Muscle layer of duodenum (tissue), 2 donors: ENCODE results near the gene ZC3H18.

Experiments
- H3K27ac ChIP-seq: one replicate; pipeline ENCODE4 v1.7.0; 2013; ENCODE audit warnings: mild to moderate bottlenecking, low read length
- H3K27me3 ChIP-seq: one replicate; pipeline ENCODE4 v1.7.0; 2013; ENCODE audit warnings: low read depth, mild to moderate bottlenecking, control low read depth, low read length
- H3K36me3 ChIP-seq, 2 donors: one replicate each; pipeline ENCODE4 v1.7.0; 2013; ENCODE audit warnings: low read length in 2 of 2, control low read depth in 1 of 2, mild to moderate bottlenecking in 1 of 2; ENCODE audit not compliant: insufficient read depth in 2 of 2, control insufficient read depth in 1 of 2
- H3K4me1 ChIP-seq, 2 donors: one replicate each; pipeline ENCODE4 v1.7.0; 2013; ENCODE audit warnings: low read length in 2 of 2, mild to moderate bottlenecking in 2 of 2, control low read depth in 1 of 2, moderate library complexity in 1 of 2; ENCODE audit not compliant: insufficient read depth in 2 of 2, control insufficient read depth in 1 of 2
- H3K4me3 ChIP-seq, 2 donors: one replicate each; pipeline ENCODE4 v1.7.0; 2013; ENCODE audit warnings: low read length in 2 of 2, low read depth in 1 of 2, mild to moderate bottlenecking in 1 of 2
- H3K9me3 ChIP-seq, 2 donors: one replicate each; pipeline ENCODE4 v1.7.0; 2013; ENCODE audit warnings: low read length in 2 of 2, control low read depth in 1 of 2, mild to moderate bottlenecking in 1 of 2; ENCODE audit not compliant: control insufficient read depth in 1 of 2
- donor health status: healthy.

The ZC3H18 gene

GRCh38 chr16:88622125-88622524 lies 51.9 kb downstream of the ZC3H18 start:
- Histone ChIP-seq H3K4me3 (no peak overlapping the region), H3K9me3 (no peaks in the 10 kb centered on the region), H3K4me1 (peaks cover 0 to 4% of the 10 kb centered on the region in 2 donors), H3K27ac (no peak overlapping the region), H3K27me3 (no peaks in the 10 kb centered on the region), H3K36me3 (peaks cover 27 to 66% of the 10 kb centered on the region in 2 donors)

DNA sequence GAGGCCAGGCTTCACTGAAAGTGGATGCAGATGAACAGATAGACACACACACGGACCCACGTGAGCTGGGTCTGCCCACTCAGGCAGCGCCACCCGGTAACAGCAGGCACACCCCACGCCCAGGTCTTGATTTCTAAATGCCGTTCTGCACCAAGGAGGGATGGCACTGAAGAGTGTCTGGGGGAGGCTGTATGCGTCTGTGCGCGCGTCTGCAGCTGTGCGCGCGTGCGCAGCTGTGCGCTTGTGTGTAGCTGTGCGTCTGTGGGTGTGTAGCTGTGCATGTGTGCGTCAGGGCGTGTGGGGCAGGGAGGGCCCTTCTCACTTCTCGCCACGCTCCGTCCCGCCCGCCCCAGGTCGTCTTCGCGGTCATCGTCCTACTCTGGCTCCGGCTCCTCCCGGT lies 52.7 kb downstream of the ZC3H18 start:
- Histone ChIP-seq H3K27ac (no peak overlapping the region), H3K4me3 (no peak overlapping the region), H3K36me3 (peaks cover 31 to 70% of the 10 kb centered on the region in 2 donors)

GRCh38 chr16:88623858-88624257 lies 53.7 kb downstream of the ZC3H18 start:
- H3K27ac ChIP-seq = no peak overlapping the region
- peaks cover 35 to 73% of the 10 kb centered on the region in 2 donors for H3K36me3 ChIP-seq
- no peaks in the 10 kb centered on the region for H3K27me3 ChIP-seq
- no peaks in the 10 kb centered on the region for H3K4me1 ChIP-seq
- H3K9me3 ChIP-seq = no peaks in the 10 kb centered on the region
- no peak overlapping the region for H3K4me3 ChIP-seq

More for the DNA sequence above, 52.7 kb downstream of the ZC3H18 start:
- H3K4me1 ChIP-seq = peaks cover 0 to 1% of the 10 kb centered on the region in 2 donors
- H3K9me3 ChIP-seq = no peaks in the 10 kb centered on the region
- no peaks in the 10 kb centered on the region for H3K27me3 ChIP-seq

- no peaks in the 10 kb centered on the region for H3K4me1 ChIP-seq
- no peak overlapping the region for H3K27ac ChIP-seq
- no peaks in the 10 kb centered on the region for H3K27me3 ChIP-seq
- H3K36me3 ChIP-seq = peaks cover 35 to 69% of the 10 kb centered on the region in 2 donors
- H3K4me3 ChIP-seq = no peak overlapping the region
- H3K9me3 ChIP-seq = no peaks in the 10 kb centered on the region
These were observed 54.3 kb downstream of the ZC3H18 start for GRCh38 chr16:88624481-88624880.

GRCh38 chr16:88624977-88625576 lies 54.9 kb downstream of the ZC3H18 start:
- Histone ChIP-seq H3K36me3 (peaks cover 35 to 73% of the 10 kb centered on the region in 2 donors), H3K4me1 (no peaks in the 10 kb centered on the region), H3K27ac (no peak overlapping the region)

DNA sequence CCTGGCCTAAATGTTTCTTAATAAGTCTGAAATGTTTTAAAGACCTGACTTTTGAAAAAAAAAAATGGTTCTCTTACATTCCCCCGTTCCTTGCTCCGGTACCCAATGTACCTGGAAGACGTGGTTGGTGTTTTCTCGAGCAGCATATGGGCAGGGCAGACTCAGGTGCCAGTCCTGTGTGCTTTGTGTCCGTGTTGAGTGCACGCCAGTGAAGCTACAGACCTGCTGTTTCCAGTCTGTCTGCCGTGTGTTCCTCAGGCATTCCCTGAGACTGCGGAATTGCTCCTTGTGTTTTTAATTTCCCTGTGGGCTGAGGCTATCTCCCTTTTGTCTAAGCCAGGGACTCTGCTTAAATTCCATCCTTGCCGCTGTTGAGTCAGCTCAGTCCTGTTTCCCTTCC lies 56.4 kb downstream of the ZC3H18 start:
- Histone ChIP-seq H3K27ac (no peak overlapping the region), H3K9me3 (no peaks in the 10 kb centered on the region), H3K4me3 (no peak overlapping the region), H3K4me1 (no peaks in the 10 kb centered on the region), H3K27me3 (no peaks in the 10 kb centered on the region), H3K36me3 (peaks cover 35 to 85% of the 10 kb centered on the region in 2 donors)

More at GRCh38 chr16:88624977-88625576, 54.9 kb downstream of the ZC3H18 start:
- Histone ChIP-seq H3K4me3 (no peak overlapping the region), H3K9me3 (no peaks in the 10 kb centered on the region), H3K27me3 (no peaks in the 10 kb centered on the region)

- Histone ChIP-seq H3K27ac (no peak overlapping the region), H3K36me3 (peaks cover 27 to 83% of the 10 kb centered on the region in 2 donors)
These were observed 57.6 kb downstream of the ZC3H18 start for GRCh38 chr16:88627531-88628411.

GRCh38 chr16:88628512-88628974 lies 58.3 kb downstream of the ZC3H18 start:
- Histone ChIP-seq H3K27ac (no peak overlapping the region), H3K9me3 (no peaks in the 10 kb centered on the region)

More at GRCh38 chr16:88627531-88628411, 57.6 kb downstream of the ZC3H18 start:
- H3K4me1 ChIP-seq = no peaks in the 10 kb centered on the region
- H3K9me3 ChIP-seq = no peaks in the 10 kb centered on the region
- H3K27me3 ChIP-seq = no peaks in the 10 kb centered on the region
- no peak overlapping the region for H3K4me3 ChIP-seq

DNA sequence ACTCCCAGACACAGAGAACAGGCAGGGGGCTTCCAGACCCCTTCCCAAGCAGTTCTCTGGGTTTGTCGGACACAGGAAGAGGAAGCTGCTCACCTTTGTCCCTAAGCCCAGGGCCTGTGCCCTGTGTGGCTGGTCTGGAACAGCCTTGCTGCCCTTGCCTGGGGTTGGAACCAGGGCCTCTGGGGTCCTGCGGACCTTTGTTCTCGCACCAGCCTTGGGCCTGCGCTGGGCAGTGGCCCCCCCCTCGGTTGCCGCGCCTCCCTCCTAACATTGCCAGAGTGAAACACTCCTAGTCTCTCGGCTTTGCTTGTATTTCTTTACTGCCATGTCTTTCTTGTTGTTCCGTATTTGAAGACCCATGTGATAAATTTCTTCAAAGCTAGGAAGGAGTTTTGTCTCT lies 59.6 kb downstream of the ZC3H18 start:
- Histone ChIP-seq H3K36me3 (peaks cover 13 to 68% of the 10 kb centered on the region in 2 donors), H3K4me1 (peaks cover 0 to 11% of the 10 kb centered on the region in 2 donors), H3K27ac (no peak overlapping the region), H3K4me3 (no peak overlapping the region), H3K27me3 (no peaks in the 10 kb centered on the region), H3K9me3 (no peaks in the 10 kb centered on the region)

More at GRCh38 chr16:88628512-88628974, 58.3 kb downstream of the ZC3H18 start:
- Histone ChIP-seq H3K27me3 (no peaks in the 10 kb centered on the region), H3K36me3 (peaks cover 20 to 81% of the 10 kb centered on the region in 2 donors), H3K4me3 (no peak overlapping the region), H3K4me1 (no peaks in the 10 kb centered on the region)

GRCh38 chr16:88630433-88630832 lies 60.2 kb downstream of the ZC3H18 start:
- Histone ChIP-seq H3K4me1 (peaks cover 0 to 16% of the 10 kb centered on the region in 2 donors), H3K27me3 (no peaks in the 10 kb centered on the region), H3K9me3 (no peaks in the 10 kb centered on the region), H3K4me3 (no peak overlapping the region), H3K27ac (no peak overlapping the region), H3K36me3 (peaks cover 13 to 62% of the 10 kb centered on the region in 2 donors)

GRCh38 chr16:88630941-88631340 lies 60.7 kb downstream of the ZC3H18 start:
- no peak overlapping the region for H3K4me3 ChIP-seq
- H3K27ac ChIP-seq = no peak overlapping the region
- H3K4me1 ChIP-seq = peaks cover 0 to 16% of the 10 kb centered on the region in 2 donors
- peaks cover 13 to 61% of the 10 kb centered on the region in 2 donors for H3K36me3 ChIP-seq
- no peaks in the 10 kb centered on the region for H3K9me3 ChIP-seq
- H3K27me3 ChIP-seq = no peaks in the 10 kb centered on the region
